ENCODE results near the gene UTP11. TPM values are rescaled to one million over a fixed set of nuclear protein-coding genes. Genes with fewer than 3 reads are reported as not detected.
A peak's percentile ranks its signal among the peaks of the same experiment; 100 is the strongest.

Gene UTP11
- total and polyA plus RNA-seq, 2 of the 8 experiments (the other 6 are each of a cell fraction or from before 2014, with no cell fraction given), result 19.5 to 60.5 TPM

- Histone ChIP-seq H3K27me3 (replicated peaks in 1 of 4; ENCODE audit: control insufficient read depth in 3 of 4, extremely low read depth in 1 of 4, insufficient read depth in 3 of 4, low read length in 3 of 4) (no peaks in the 10 kb centered on the region; a peak in 1 of 7 replicates), H3K79me1 (ENCODE audit: low read depth, low read length) (0 out of 2 replicates have a peak, but pooled peaks cover 1% of the 10 kb centered on the region), H4K91ac (replicated peaks; ENCODE audit: insufficient read length, low read length) (no peak overlapping the region), H2BK20ac (ENCODE audit: low read length) (no peak overlapping the region), H4K5ac (ENCODE audit: insufficient read length, low read depth, low read length) (no peak overlapping the region), H3K4me1 (replicated peaks in 1 of 4; ENCODE audit: control insufficient read depth in 3 of 4, insufficient read depth in 4 of 4, low read length in 3 of 4) (peaks cover 5 to 40% (median 32%) of the 10 kb centered on the region in 4 experiments), H4K8ac (ENCODE audit: extremely low read depth, insufficient read depth, low read length) (no peak overlapping the region), H2BK15ac (ENCODE audit: low read length) (no peak overlapping the region), H3K14ac (ENCODE audit: insufficient read length) (no peak overlapping the region), H3K56ac (replicated peaks; ENCODE audit: insufficient read length, low read depth, low read length) (no peak overlapping the region), H2BK5ac (ENCODE audit: low read depth, low read length) (no peak overlapping the region), H3K23ac (ENCODE audit: insufficient read length) (no peak overlapping the region), H3K23me2 (ENCODE audit: low read depth, low read length) (peaks cover 2% of the 10 kb centered on the region), H3K27ac (ENCODE audit: low read depth, low read length) (no peak overlapping the region), H3K4ac (replicated peaks; ENCODE audit: insufficient read length, low read depth, low read length) (no peak overlapping the region), H2BK120ac (replicated peaks; ENCODE audit: low read depth, low read length) (no peak overlapping the region), H2AK5ac (ENCODE audit: low read depth, low read length) (no peak overlapping the region), H4K20me1 (replicated peaks in 1 of 2; ENCODE audit: control insufficient read depth in 1 of 2, insufficient read depth in 2 of 2, low read length in 2 of 2) (no peaks in the 10 kb centered on the region), H3K9me3 (ENCODE audit: insufficient read depth in 2 of 2, low read depth in 1 of 2, low read length in 1 of 2) (no peaks in the 10 kb centered on the region), H3K9ac (replicated peaks in 1 of 4; ENCODE audit: extremely low read depth in 1 of 4, low read depth in 3 of 4, low read length in 3 of 4) (no peak overlapping the region), H3K4me2 (ENCODE audit: insufficient read depth in 1 of 2, low read depth in 2 of 2, low read length in 2 of 2) (no peak overlapping the region), H3K18ac (ENCODE audit: extremely low read depth, low read length) (no peak overlapping the region), H2BK12ac (ENCODE audit: low read depth, low read length) (0 out of 2 replicates have a peak overlapping the region, but pooled peaks have one; percentile 13), H3K4me3 (ENCODE audit: extremely low read depth in 1 of 4, insufficient read depth in 2 of 4, low read depth in 3 of 4, low read length in 4 of 4) (no peak overlapping the region), H3K36me3 (ENCODE audit: control insufficient read depth in 2 of 4, insufficient read depth in 4 of 4, low read length in 3 of 4) (peaks cover 0 to 17% (median 5%) of the 10 kb centered on the region in 4 experiments; a peak in 5 of 8 replicates), H2AFZ (ENCODE audit: low read length) (no peak overlapping the region), H3K79me2 (ENCODE audit: control insufficient read depth in 1 of 2, insufficient read depth in 2 of 2, low read length in 2 of 2) (peaks cover 0 to 5% of the 10 kb centered on the region in 2 experiments; a peak in 2 of 4 replicates)
- FAIRE-seq (no peak), DNase-seq (ENCODE audit: low read depth in 1 of 2, low spot score in 2 of 2) (no peak)
- CTCF ChIA-PET (ENCODE audit: partially characterized antibody), result interaction anchor here (0.9 to 14.7 kb wide), 3 partner anchors 18 to 505 kb away, joined by 3 to 211 read pairs (median 3); partner anchors contain the start of gene UTP11
- POLR2A ChIA-PET (ENCODE audit: partially characterized antibody), result interaction anchor here (1.0 to 4.7 kb wide), 3 partner anchors 8 to 15 kb away, joined by 5 to 28 read pairs (median 17); partner anchors contain the start of genes SF3A3 and UTP11
- WGBS, 2 experiments (ENCODE audit: extremely low coverage in 1 of 2, insufficient coverage in 1 of 2, insufficient read length in 1 of 2, insufficient replicate concordance in 2 of 2, low coverage in 1 of 2, low lambda C conversion rate in 2 of 2, missing lambda C conversion rate in 1 of 2), result 92% methylated on average over 9 of the region's 9 CpGs; no CpG with 5 or more reads in 1 of the 2 experiments
- TF ChIP-seq, protein P1, sequence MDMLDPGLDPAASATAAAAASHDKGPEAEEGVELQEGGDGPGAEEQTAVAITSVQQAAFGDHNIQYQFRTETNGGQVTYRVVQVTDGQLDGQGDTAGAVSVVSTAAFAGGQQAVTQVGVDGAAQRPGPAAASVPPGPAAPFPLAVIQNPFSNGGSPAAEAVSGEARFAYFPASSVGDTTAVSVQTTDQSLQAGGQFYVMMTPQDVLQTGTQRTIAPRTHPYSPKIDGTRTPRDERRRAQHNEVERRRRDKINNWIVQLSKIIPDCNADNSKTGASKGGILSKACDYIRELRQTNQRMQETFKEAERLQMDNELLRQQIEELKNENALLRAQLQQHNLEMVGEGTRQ (IDR thresholded peaks at IDR 0.05; ENCODE audit: low read length), result no peak
- no peak for TF ChIP-seq GABPA (IDR thresholded peaks at IDR 0.05; ENCODE audit: borderline replicate concordance, insufficient read depth, low read length)
- TF ChIP-seq KDM4A (IDR thresholded peaks at IDR 0.05; ENCODE audit: low read depth, low read length, severe bottlenecking), result no peak
- TF ChIP-seq SUZ12 (IDR thresholded peaks at IDR 0.05; ENCODE audit: low read length), result no peak
- no peak for TF ChIP-seq SAP30 (IDR thresholded peaks at IDR 0.05; ENCODE audit: insufficient read depth, insufficient replicate concordance, low read length)
- TF ChIP-seq CBX5 (IDR thresholded peaks at IDR 0.05; ENCODE audit: low read depth, low read length), result no peak
- TF ChIP-seq CREB1 (IDR thresholded peaks at IDR 0.05), result no peak
- TF ChIP-seq SP4 (IDR thresholded peaks at IDR 0.05; ENCODE audit: low read length), result no peak
- TF ChIP-seq CBX8 (IDR thresholded peaks at IDR 0.05; ENCODE audit: borderline replicate concordance, low read depth, low read length), result no peak
- no peak for TF ChIP-seq HDAC2 (IDR thresholded peaks at IDR 0.05; ENCODE audit: borderline replicate concordance in 1 of 2, low read depth in 2 of 2, low read length in 2 of 2)
Measured at GRCh38 chr1:37998089-37998808, 14.3 kb upstream of the UTP11 start.
